Posterior vena cava (tissue), 2 donors: Measurements from ENCODE around the gene L2HGDH. TPM values are rescaled to one million over a fixed set of nuclear protein-coding genes. Genes with fewer than 3 reads are reported as not detected.
"Not testable (repeated sequence)": the region's sequence is repeated elsewhere in the genome, so short reads cannot be mapped to it uniquely, and the experiment has no call there.

Experiments used
- DNase-seq: peaks from one replicate; pipeline ENCODE4 v3.0.0-alpha.2; 2020; ENCODE audit warnings: low spot score
- intact Hi-C, 2 donors: fragments of 100-400 bp; cut with DNase I; formaldehyde crosslinking; loops; one replicate each; pipeline versions ENCODE4 v1.14.1 to v1.14.2; 2022 to 2023
- long read RNA-seq, 2 donors: library from polyadenylated mRNA; unstranded; transcript quantifications; one replicate each; pipeline ENCODE4 v2.0.0, GENCODE V29; 2020 to 2021
- total RNA-seq, 2 donors: library from RNA; stranded (reverse); fragmentation: NEBNext Ultra II Directional; extraction: Animal tissue kit (Norgen Biotek cat#: 25700); gene quantifications; one replicate each; pipeline ENCODE4 v1.2.1, GENCODE V29; 2021
- donor health status: DM: yes; HTN: yes; CAD: no.
- donor health status: DM: yes; HTN: yes; CAD: no.

The L2HGDH gene
- total RNA-seq: 1 to 10 TPM; 3.3 to 3.6 TPM
- long read RNA-seq, donor 1, full-length matches to known transcripts: 2 of 4 reads
- long read RNA-seq, donor 1, partial matches to known transcripts: 0 of 4 reads
- long read RNA-seq, donor 1, other reads (novel, unspliced or antisense): 2 of 4 reads
- long read RNA-seq, donor 2, full-length matches to known transcripts: 5 of 7 reads
- long read RNA-seq, donor 2, partial matches to known transcripts: 0 of 7 reads
- long read RNA-seq, donor 2, other reads (novel, unspliced or antisense): 2 of 7 reads

DNA sequence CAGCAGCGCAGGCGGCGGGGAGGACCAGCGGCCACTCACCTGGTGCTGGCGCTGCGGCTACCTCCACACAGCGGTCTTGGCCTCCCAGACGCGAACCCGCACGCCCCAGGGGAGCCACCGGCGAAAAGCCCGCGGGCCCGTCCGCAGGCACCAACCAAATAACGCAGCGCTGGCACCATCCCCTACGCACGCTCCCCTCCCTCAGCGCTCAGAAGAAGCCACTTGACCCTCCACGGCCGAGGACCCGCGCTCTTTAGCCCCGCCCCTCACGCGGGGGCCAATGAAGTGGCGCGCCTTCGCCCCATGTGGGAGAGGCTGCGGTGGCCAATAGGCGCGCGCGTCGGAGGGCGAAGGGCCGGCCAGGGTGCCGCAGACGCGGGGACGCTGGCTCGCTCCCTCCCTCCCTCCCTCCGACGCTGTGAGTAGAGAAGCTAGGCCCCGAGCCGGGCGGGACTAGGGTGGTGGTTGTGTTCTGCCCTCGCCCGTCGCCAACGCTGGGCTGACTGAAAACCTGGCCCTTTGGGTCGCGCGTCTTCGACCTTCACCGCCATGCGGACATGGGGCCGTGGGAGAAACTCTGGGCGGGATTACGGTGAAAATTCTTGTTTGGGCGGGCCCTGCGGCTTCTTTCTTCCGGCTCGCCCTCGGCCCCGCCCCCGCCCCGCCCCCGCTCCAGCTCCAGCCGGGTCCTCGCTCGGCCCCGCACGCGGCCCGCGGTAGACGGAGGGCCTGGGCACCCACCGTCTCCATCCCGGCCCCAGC is at the start of gene L2HGDH, which contains the start of gene DMAC2L:
L2HGDH (minus strand) TSS at position 258 of the 762 bp plus-strand sequence; CDS start at position 179, 79 bp downstream.
DMAC2L (plus strand) TSS at position 353 of the 762 bp plus-strand sequence. CDS start 9,164 bp downstream, outside the sequence.
- DNase-seq: peak; percentile 97
- intact Hi-C loops: no loop called here

- no peak for DNase-seq
- intact Hi-C loops: no loop called here
These were observed 48.8 kb upstream of the L2HGDH start for GRCh38 chr14:50360851-50361250.

GRCh38 chr14:50360093-50360492 is 48.1 kb upstream of the L2HGDH start:
- intact Hi-C loops: no loop called here
- DNase-seq: no peak

GRCh38 chr14:50359631-50360030 is 47.6 kb upstream of the L2HGDH start:
- intact Hi-C loops: no loop called here
- DNase-seq: no peak

GRCh38 chr14:50357753-50358395 is 45.8 kb upstream of the L2HGDH start:
- intact Hi-C loops: no loop called here
- DNase-seq: no peak

GRCh38 chr14:50357124-50357523 is 45.1 kb upstream of the L2HGDH start:
- DNase-seq: no peak
- intact Hi-C loops: no loop called here

GRCh38 chr14:50356283-50356682 is 44.3 kb upstream of the L2HGDH start:
- intact Hi-C loops, DNase-seq: not testable (repeated sequence)

DNA sequence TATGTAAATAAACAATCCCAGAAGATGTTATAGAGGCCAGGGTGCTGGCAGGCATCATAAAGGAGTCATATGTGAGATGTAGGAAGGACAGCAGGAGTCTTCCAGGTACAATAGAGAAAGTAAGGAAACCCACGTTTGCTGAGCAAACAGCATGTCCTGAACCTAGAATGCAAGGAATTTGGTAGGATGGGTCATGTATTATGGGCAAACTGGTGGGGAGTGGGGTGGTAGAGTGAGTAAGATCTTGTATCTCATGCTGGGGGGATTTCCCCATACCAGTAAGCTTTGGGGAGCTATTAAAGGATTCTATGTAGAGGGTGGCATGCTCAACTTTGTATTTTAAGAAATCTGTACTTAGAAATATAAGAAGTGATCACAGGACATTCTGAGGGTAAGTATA is 43.7 kb upstream of the L2HGDH start:
- no peak for DNase-seq
- intact Hi-C loops: no loop called here

DNA sequence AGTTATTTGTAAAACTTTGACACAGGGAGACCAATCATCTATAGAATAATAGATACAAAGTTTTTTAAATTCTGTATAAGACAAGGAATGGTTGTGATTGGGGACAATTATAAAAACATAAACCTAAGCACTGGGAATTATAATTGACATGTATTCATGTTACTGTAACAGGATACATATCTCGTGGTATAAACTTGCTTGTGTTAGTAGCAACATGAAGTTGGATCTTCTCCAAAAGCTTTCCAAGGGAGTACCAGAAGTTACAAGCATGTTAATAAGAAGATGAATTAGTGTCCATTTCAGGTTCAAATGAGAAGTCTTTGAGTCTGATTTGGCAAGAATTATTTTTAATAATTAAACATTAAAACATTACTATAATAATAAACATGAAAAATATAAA is 42.5 kb upstream of the L2HGDH start:
- DNase-seq: no peak
- intact Hi-C loops: no loop called here

- intact Hi-C loops: no loop called here
- no peak for DNase-seq
These were observed 41.1 kb upstream of the L2HGDH start for GRCh38 chr14:50353126-50353525.

GRCh38 chr14:50352584-50352983 is 40.6 kb upstream of the L2HGDH start:
- DNase-seq: no peak
- intact Hi-C loops: no loop called here

GRCh38 chr14:50350975-50351374 is 38.9 kb upstream of the L2HGDH start:
- DNase-seq: no peak
- intact Hi-C loops: no loop called here

DNA sequence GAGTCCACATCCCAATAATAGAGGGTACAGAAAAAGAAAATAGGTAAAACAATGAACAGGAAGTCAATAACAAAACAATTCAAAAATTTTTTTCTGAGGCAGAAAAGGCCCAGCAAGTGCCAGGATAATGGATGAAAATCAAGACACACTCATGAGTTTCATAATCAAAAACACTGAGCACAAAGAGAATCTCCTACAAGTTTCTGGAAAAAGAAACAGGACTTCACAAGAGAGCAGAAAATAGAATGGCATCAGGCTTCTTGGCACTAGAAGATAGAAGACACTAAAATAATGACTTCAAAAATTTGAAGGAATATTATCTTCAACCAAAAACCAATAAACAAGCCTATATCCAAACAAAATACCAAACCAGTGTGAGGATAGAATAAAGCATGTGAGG is 36.9 kb upstream of the L2HGDH start:
- intact Hi-C loops: loop anchor here (2.0 to 10.0 kb wide), 2 partner anchors 22 to 46 kb away; partner anchors contain the start of gene CDKL1 (in 1 of the 2)
- DNase-seq: no peak

GRCh38 chr14:50347521-50347920 is 35.5 kb upstream of the L2HGDH start:
- no peak for DNase-seq
- intact Hi-C loops: loop anchor here in 1 of 2 donors (10.0 kb wide), 1 partner anchor 47 kb away; the partner anchor contains the start of gene CDKL1

GRCh38 chr14:50345846-50346422 is 33.9 kb upstream of the L2HGDH start:
- intact Hi-C loops: loop anchor here in 1 of 2 donors (10.0 kb wide), 1 partner anchor 49 kb away; the partner anchor contains the start of gene CDKL1
- no peak for DNase-seq

DNA sequence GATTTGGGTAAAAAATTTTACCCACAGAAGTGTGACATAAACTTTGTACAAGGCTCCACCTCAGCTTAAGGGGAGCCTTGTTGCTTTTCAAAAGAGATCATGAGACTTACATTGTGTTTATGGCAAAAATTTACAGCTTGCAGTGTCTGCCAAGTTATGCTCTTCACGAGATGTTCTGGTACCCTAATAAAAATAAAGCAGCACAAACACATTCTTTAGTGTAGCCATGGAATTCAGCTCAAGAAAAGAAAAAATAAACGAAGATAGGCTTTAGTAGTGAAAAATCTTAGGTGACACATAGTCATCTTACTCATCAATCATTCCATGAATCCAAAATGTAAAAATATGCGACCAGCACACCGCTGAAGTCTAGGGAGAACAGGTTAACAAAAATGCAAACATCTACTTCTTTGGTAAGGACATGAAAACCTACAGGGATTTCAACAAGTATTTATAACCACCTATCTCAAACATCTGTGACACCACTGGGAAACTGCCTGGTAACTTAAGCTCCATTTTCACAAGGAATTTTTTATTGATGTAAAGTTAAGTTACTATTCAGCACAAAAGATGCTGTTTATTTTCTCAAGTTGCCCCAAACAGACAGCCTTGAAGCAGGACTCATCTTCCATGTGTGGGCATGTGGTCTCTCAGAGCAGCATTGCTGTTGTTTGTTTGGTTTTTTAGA is 33.0 kb upstream of the L2HGDH start:
- no peak for DNase-seq
- intact Hi-C loops: loop anchor here in 1 of 2 donors (10.0 kb wide), 1 partner anchor 50 kb away; the partner anchor contains the start of gene CDKL1

GRCh38 chr14:50344116-50344775 is 32.2 kb upstream of the L2HGDH start:
- DNase-seq: no peak
- intact Hi-C loops: loop anchor here in 1 of 2 donors (10.0 kb wide), 1 partner anchor 51 kb away; the partner anchor contains the start of gene CDKL1

- intact Hi-C loops: loop anchor here in 1 of 2 donors (10.0 kb wide), 1 partner anchor 51 kb away; the partner anchor contains the start of gene CDKL1
- no peak for DNase-seq
These were observed 31.4 kb upstream of the L2HGDH start for GRCh38 chr14:50343434-50343833.
